ENCODE measurements around the gene REEP6.

DNA sequence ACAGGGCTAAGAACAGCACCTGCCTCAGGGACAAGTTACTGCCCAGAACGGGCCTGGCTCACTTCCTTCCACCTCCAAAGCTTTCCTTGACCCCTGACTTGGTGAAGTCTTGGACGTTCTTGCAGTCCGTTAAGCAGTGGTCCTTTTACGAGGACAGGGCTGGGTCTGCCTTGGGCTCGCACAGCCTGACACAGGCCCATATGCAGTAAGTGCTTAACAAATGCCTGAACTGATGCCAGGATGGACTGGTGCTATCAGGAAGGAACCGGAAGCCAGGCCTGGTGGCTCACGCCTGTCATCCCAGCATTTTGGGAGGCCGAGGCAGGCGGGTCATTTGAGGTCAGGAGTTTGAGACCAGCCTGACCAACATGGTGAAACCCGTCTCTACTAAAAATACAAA lies 31.1 kb downstream of the REEP6 start:
- TF ChIP-seq RAD21 (IDR thresholded peaks at IDR 0.05) (no peak), CTCF (IDR thresholded peaks at IDR 0.05; ENCODE audit: low read depth, low read length, missing input control) (no peak), FOXA2 (IDR thresholded peaks at IDR 0.05) (no peak), JUND (IDR thresholded peaks at IDR 0.05) (no peak), FOXA1 (IDR thresholded peaks at IDR 0.05) (no peak), EGR1 (IDR thresholded peaks at IDR 0.05; ENCODE audit: low read depth in 2 of 2) (no peak), NR2F2 (IDR thresholded peaks at IDR 0.05) (no peak)
- TF ChIP-seq, protein P1, sequence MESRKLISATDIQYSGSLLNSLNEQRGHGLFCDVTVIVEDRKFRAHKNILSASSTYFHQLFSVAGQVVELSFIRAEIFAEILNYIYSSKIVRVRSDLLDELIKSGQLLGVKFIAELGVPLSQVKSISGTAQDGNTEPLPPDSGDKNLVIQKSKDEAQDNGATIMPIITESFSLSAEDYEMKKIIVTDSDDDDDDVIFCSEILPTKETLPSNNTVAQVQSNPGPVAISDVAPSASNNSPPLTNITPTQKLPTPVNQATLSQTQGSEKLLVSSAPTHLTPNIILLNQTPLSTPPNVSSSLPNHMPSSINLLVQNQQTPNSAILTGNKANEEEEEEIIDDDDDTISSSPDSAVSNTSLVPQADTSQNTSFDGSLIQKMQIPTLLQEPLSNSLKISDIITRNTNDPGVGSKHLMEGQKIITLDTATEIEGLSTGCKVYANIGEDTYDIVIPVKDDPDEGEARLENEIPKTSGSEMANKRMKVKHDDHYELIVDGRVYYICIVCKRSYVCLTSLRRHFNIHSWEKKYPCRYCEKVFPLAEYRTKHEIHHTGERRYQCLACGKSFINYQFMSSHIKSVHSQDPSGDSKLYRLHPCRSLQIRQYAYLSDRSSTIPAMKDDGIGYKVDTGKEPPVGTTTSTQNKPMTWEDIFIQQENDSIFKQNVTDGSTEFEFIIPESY (IDR thresholded peaks at IDR 0.05), result no peak
